HEK293 (cell line): ENCODE data around the gene AGMAT.

Experiments
- CTCF ChIP-seq: fragments of 450-650 bp; formaldehyde crosslinking; IDR thresholded peaks from 2 replicates; pipeline ENCODE4 v1.5.1; 2016; ENCODE audit warnings: missing biosample characterization, missing genetic modification characterization
- REST ChIP-seq: fragments of 450-650 bp; formaldehyde crosslinking; IDR thresholded peaks from 2 replicates; pipeline ENCODE4 v1.5.1; 2016; ENCODE audit warnings: missing biosample characterization, missing genetic modification characterization
- ZBTB44 ChIP-seq: fragments of 450-650 bp; IDR thresholded peaks from 2 replicates; pipeline ENCODE4 v1.5.1; 2018; ENCODE audit warnings: missing biosample characterization, mild to moderate bottlenecking, missing genetic modification characterization
- ZEB2 ChIP-seq: fragments of 450-650 bp; formaldehyde crosslinking; IDR thresholded peaks from 2 replicates; pipeline ENCODE4 v1.5.1; 2016; ENCODE audit warnings: missing biosample characterization, missing genetic modification characterization
- ZNF518A ChIP-seq: fragments of 450-650 bp; formaldehyde crosslinking; conservative IDR thresholded peaks from 2 replicates; pipeline ENCODE4 v1.5.1; 2016; ENCODE audit warnings: low read depth, missing biosample characterization, missing genetic modification characterization
- ZNF623 ChIP-seq: fragments of 450-650 bp; formaldehyde crosslinking; IDR thresholded peaks from 2 replicates; pipeline ENCODE4 v1.5.1; 2016; ENCODE audit warnings: missing biosample characterization, missing genetic modification characterization

- TF ChIP-seq CTCF (tag by site-specific recombination) (no peak), ZEB2 (tag by site-specific recombination) (no peak), REST (no peak), ZBTB44 (tag by site-specific recombination) (no peak), ZNF518A (tag by site-specific recombination) (no peak), ZNF623 (tag by site-specific recombination) (no peak)
Observed at GRCh38 chr1:15610167-15610566, 25.3 kb upstream of the AGMAT start.
